Fibroblast of mammary gland (primary cell): ENCODE measurements around the gene ITM2B.
A peak's percentile ranks its signal among the peaks of the same experiment; 100 is the strongest.

Experiments
- DNase-seq: peaks from one replicate; pipeline ENCODE4 v3.0.0-alpha.2; 2010; ENCODE audit warnings: low read depth
- H3K4me3 ChIP-seq: 2 replicates; pipeline ENCODE4 v1.5.1; 2011; ENCODE audit warnings: low read depth, mild to moderate bottlenecking, low read length, moderate library complexity; ENCODE audit not compliant: control insufficient read depth
- CTCF ChIP-seq: conservative IDR thresholded peaks from 2 replicates; pipeline ENCODE4 v1.5.1; 2011; ENCODE audit warnings: low read depth, low read length, inconsistent platforms; ENCODE audit not compliant: control insufficient read depth, insufficient read depth

ITM2B gene

GRCh38 chr13:48216204-48216711, 16.7 kb upstream of the ITM2B start:
- no peak for TF ChIP-seq CTCF
- DNase-seq = no peak
- H3K4me3 ChIP-seq = no peak overlapping the region

- DNase-seq = no peak
- H3K4me3 ChIP-seq = no peak overlapping the region
- no peak for TF ChIP-seq CTCF
These were observed 12.4 kb upstream of the ITM2B start for GRCh38 chr13:48220592-48220980.

- H3K4me3 ChIP-seq = no peak overlapping the region
- TF ChIP-seq CTCF = no peak
- no peak for DNase-seq
These were observed 11.9 kb upstream of the ITM2B start for GRCh38 chr13:48220981-48221685.

- no peak overlapping the region for H3K4me3 ChIP-seq
- no peak for TF ChIP-seq CTCF
- DNase-seq = no peak
These were observed 11.3 kb upstream of the ITM2B start for GRCh38 chr13:48221686-48222187.

- peak overlapping the region; percentile 41 for H3K4me3 ChIP-seq
- peak; percentile 76 for DNase-seq
- TF ChIP-seq CTCF = no peak
These were observed 10.4 kb upstream of the ITM2B start for GRCh38 chr13:48222358-48223301.

GRCh38 chr13:48224701-48225100, 8.3 kb upstream of the ITM2B start:
- no peak for TF ChIP-seq CTCF
- no peak overlapping the region for H3K4me3 ChIP-seq
- no peak for DNase-seq
